WTC11 (cell line): ENCODE results near the gene SSR1. TPM values are rescaled to one million over a fixed set of nuclear protein-coding genes. Genes with fewer than 3 reads are reported as not detected.

Experiments used
- ATAC-seq: fragments of 200-7000 bp; cut with Tn5 transposase; 2 replicates; pipeline ENCODE4 v1.10.0; 2021; ENCODE audit warnings: mild to moderate bottlenecking, moderate library complexity
- CTCF ChIA-PET: fragments of 300-600 bp; sonication (Branson Sonifier 250); formaldehyde crosslinking; loops from one replicate; lab custom pipeline; 2021; ENCODE audit warnings: antibody characterized with exemption; lab: Charles Lee
- POLR2A ChIA-PET: fragments of 350-600 bp; sonication (Branson Sonifier 250); formaldehyde crosslinking; loops from one replicate; lab custom pipeline; 2021; ENCODE audit warnings: antibody characterized with exemption; lab: Charles Lee
- DNase-seq: peaks from one replicate; pipeline ENCODE4 v3.0.0; 2021; ENCODE audit warnings: low spot score
- H3K27ac Mint-ChIP-seq: 2 replicates; pipeline ENCODE4 v1.8.0; 2021; ENCODE audit warnings: mixed read lengths
- H3K27me3 Mint-ChIP-seq: 2 replicates; pipeline ENCODE4 v1.8.0; 2021; ENCODE audit warnings: low read depth, mild to moderate bottlenecking, moderate library complexity, mixed read lengths
- H3K36me3 Mint-ChIP-seq: 2 replicates; pipeline ENCODE4 v1.8.0; 2021; ENCODE audit warnings: mixed read lengths
- H3K4me1 Mint-ChIP-seq: 2 replicates; pipeline ENCODE4 v1.8.0; 2022; ENCODE audit warnings: mixed read lengths
- H3K4me3 Mint-ChIP-seq: 2 replicates; pipeline ENCODE4 v1.8.0; 2021; ENCODE audit warnings: mild to moderate bottlenecking, moderate library complexity, mixed read lengths
- H3K9me3 Mint-ChIP-seq: 2 replicates; pipeline ENCODE4 v1.8.0; 2021; ENCODE audit warnings: mixed read lengths
- AR ChIP-seq: fragments of 250-450 bp; sonication (Bioruptor Pico); IDR thresholded peaks from 2 replicates; pipeline ENCODE4 v1.9.0; 2021; ENCODE audit warnings: mild to moderate bottlenecking
- ARID4B ChIP-seq: sonication (generic); formaldehyde crosslinking; IDR thresholded peaks from 2 replicates; pipeline ENCODE4 v1.8.0; 2023; ENCODE audit warnings: missing genetic modification reagents, mild to moderate bottlenecking, borderline replicate concordance
- ATF1 ChIP-seq: sonication (generic); formaldehyde crosslinking; IDR thresholded peaks from 2 replicates; pipeline ENCODE4 v1.8.1; 2023; ENCODE audit warnings: mild to moderate bottlenecking, moderate library complexity, missing genetic modification reagents
- CREM ChIP-seq: sonication (generic); formaldehyde crosslinking; IDR thresholded peaks from 2 replicates; pipeline ENCODE4 v1.8.1; 2022; ENCODE audit warnings: mild to moderate bottlenecking, missing genetic modification reagents, moderate library complexity
- GRHL2 ChIP-seq: fragments of 250-450 bp; sonication (Bioruptor Pico); IDR thresholded peaks from 2 replicates; pipeline ENCODE4 v1.8.0; 2022; ENCODE audit warnings: mild to moderate bottlenecking, moderate library complexity; ENCODE audit not compliant: insufficient replicate concordance, severe bottlenecking
- IRF1 ChIP-seq: sonication (generic); formaldehyde crosslinking; IDR thresholded peaks from 2 replicates; pipeline ENCODE4 v1.8.0; 2023; ENCODE audit warnings: missing genetic modification reagents
- IRF2 ChIP-seq: sonication (generic); formaldehyde crosslinking; IDR thresholded peaks from 2 replicates; pipeline ENCODE4 v1.8.0; 2022; ENCODE audit warnings: low read depth, missing genetic modification reagents, borderline replicate concordance
- MLX ChIP-seq: sonication (generic); formaldehyde crosslinking; IDR thresholded peaks from 2 replicates; pipeline ENCODE4 v1.8.1; 2023; ENCODE audit warnings: mild to moderate bottlenecking, missing genetic modification reagents, moderate library complexity
- NR3C1 ChIP-seq: sonication (generic); formaldehyde crosslinking; conservative IDR thresholded peaks from 2 replicates; pipeline ENCODE4 v1.8.1; 2023; ENCODE audit warnings: low read depth, mild to moderate bottlenecking, missing genetic modification reagents
- SMAD3 ChIP-seq: sonication (generic); formaldehyde crosslinking; IDR thresholded peaks from 2 replicates; pipeline ENCODE4 v1.8.0; 2022; ENCODE audit warnings: missing genetic modification reagents, mild to moderate bottlenecking, borderline replicate concordance
- STAT6 ChIP-seq: sonication (generic); formaldehyde crosslinking; conservative IDR thresholded peaks from 2 replicates; pipeline ENCODE4 v1.8.1; 2023; ENCODE audit warnings: mild to moderate bottlenecking, low read depth, missing genetic modification reagents, moderate library complexity
- ZNF532 ChIP-seq: fragments of 250-450 bp; sonication (Bioruptor Pico); IDR thresholded peaks from 2 replicates; pipeline ENCODE4 v1.9.0; 2021; ENCODE audit warnings: mild to moderate bottlenecking, borderline replicate concordance
- total RNA-seq: library from RNA; stranded (reverse); gene quantifications from 3 replicates; pipeline ENCODE4 v1.2.3, GENCODE V29; 2021

The SSR1 gene
- total RNA-seq, 1 experiment from 2014 or later: 96.7 TPM

GRCh38 chr6:7252390-7252789 lies 60.6 kb downstream of the SSR1 start:
- no peaks in the 10 kb centered on the region for H3K4me1 Mint-ChIP-seq
- ATAC-seq: no peak
- TF ChIP-seq ATF1 (CRISPR knock-in tag): no peak
- no peak for TF ChIP-seq CREM
- TF ChIP-seq ARID4B (CRISPR knock-in tag): no peak
- no peak for TF ChIP-seq STAT6 (CRISPR knock-in tag)
- TF ChIP-seq, all 79 proteins: peak for 0

GRCh38 chr6:7251646-7252260 lies 61.2 kb downstream of the SSR1 start:
- CTCF ChIA-PET: interaction anchor here (1.0 to 1.3 kb wide), 3 partner anchors 13 to 555 kb away, joined by 3 read pairs; no protein-coding TSS in a partner anchor
- peaks cover 20% of the 10 kb centered on the region for H3K9me3 Mint-ChIP-seq
- H3K4me1 Mint-ChIP-seq: no peaks in the 10 kb centered on the region
- no peak overlapping the region for H3K4me3 Mint-ChIP-seq
- H3K36me3 Mint-ChIP-seq: peaks cover 33% of the 10 kb centered on the region
- DNase-seq: no peak
- no peak for TF ChIP-seq AR (CRISPR knock-in tag)
- no peak for TF ChIP-seq IRF2 (CRISPR knock-in tag)
- TF ChIP-seq NR3C1 (CRISPR knock-in tag): no peak
- no peak for TF ChIP-seq SMAD3 (CRISPR knock-in tag)
- no peak for TF ChIP-seq IRF1 (CRISPR knock-in tag)
- TF ChIP-seq MLX (CRISPR knock-in tag): no peak
- no peak for TF ChIP-seq ZNF532 (CRISPR knock-in tag)
- no peak for TF ChIP-seq GRHL2 (CRISPR knock-in tag)
- TF ChIP-seq, all 79 proteins: peak for 0
- no peak overlapping the region for H3K27ac Mint-ChIP-seq
- POLR2A ChIA-PET: no interaction called here
- no peaks in the 10 kb centered on the region; the same call in none of the 2 replicates for H3K27me3 Mint-ChIP-seq
- no peak for ATAC-seq

More at GRCh38 chr6:7252390-7252789, 60.6 kb downstream of the SSR1 start:
- no peak overlapping the region for H3K4me3 Mint-ChIP-seq
- DNase-seq: no peak
- H3K36me3 Mint-ChIP-seq: peaks cover 35% of the 10 kb centered on the region
- CTCF ChIA-PET: interaction anchor here (1.0 to 1.3 kb wide), 2 partner anchors 23 to 556 kb away, joined by 3 read pairs; no protein-coding TSS in a partner anchor
- H3K9me3 Mint-ChIP-seq: peaks cover 22% of the 10 kb centered on the region
- no peak overlapping the region for H3K27ac Mint-ChIP-seq
- POLR2A ChIA-PET: no interaction called here
- no peaks in the 10 kb centered on the region; the same call in none of the 2 replicates for H3K27me3 Mint-ChIP-seq
